PC-3 (cell line): ENCODE data around the gene SPPL2B.

ENCODE experiments used
- EZH2 ChIP-seq: fragments of 300-600 bp; sonication (generic); IDR thresholded peaks from one replicate; pipeline ENCODE4 v1.6.1; 2017; ENCODE audit warnings: antibody characterized with exemption, mild to moderate bottlenecking, low read length; ENCODE audit not compliant: unreplicated experiment
- TF ChIP-seq, protein P1 (sequence below): fragments of 300-600 bp; sonication (generic); conservative IDR thresholded peaks from 2 replicates; pipeline ENCODE4 v1.5.1; 2017; ENCODE audit warnings: antibody characterized with exemption, low read depth, mild to moderate bottlenecking, low read length

DNA sequence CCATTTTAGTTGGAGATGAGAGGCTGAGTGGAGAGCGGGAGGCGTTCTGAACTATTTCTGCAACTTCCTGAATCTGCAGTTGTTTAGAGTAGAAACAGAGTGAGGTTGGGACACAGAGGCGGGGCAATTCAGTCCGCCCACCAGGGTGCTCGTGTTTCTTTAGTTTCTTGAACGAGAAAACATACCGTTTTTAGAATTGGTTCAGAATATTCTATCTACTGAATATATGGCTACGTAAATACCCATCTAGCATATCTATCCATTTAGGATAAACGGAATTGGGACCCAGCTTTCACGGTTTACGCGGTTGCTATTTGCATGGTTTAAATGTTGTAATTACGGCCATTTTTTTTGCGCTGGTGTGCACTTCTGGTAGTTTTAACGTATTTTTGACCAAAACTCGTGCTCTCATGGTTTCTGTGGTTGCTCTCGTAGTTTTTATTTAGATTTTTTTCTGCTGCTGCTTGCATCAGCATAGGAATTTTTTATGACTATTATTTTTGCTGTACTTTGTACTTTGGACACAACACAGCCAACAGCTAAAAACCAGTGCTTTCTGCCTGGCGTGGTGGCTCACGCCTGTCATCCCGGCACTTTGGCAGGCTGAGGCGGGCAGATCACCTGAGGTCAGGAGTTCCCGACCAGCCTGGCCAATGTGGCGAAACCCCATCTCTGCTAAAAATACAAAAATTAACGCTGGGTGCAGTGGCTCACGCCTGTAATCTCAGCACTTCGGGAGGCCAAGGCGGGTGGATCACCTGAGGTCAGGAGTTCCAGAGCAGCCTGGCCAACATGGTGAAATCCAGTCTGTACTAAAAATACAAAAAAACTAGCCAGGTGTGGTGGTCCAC is 66.2 kb downstream of the SPPL2B start:
- no peak for TF ChIP-seq EZH2
- TF ChIP-seq, protein P1, sequence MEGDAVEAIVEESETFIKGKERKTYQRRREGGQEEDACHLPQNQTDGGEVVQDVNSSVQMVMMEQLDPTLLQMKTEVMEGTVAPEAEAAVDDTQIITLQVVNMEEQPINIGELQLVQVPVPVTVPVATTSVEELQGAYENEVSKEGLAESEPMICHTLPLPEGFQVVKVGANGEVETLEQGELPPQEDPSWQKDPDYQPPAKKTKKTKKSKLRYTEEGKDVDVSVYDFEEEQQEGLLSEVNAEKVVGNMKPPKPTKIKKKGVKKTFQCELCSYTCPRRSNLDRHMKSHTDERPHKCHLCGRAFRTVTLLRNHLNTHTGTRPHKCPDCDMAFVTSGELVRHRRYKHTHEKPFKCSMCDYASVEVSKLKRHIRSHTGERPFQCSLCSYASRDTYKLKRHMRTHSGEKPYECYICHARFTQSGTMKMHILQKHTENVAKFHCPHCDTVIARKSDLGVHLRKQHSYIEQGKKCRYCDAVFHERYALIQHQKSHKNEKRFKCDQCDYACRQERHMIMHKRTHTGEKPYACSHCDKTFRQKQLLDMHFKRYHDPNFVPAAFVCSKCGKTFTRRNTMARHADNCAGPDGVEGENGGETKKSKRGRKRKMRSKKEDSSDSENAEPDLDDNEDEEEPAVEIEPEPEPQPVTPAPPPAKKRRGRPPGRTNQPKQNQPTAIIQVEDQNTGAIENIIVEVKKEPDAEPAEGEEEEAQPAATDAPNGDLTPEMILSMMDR, result no peak
